ENCODE measurements around the gene MYBPHL. TPM values are rescaled to one million over a fixed set of nuclear protein-coding genes. Genes with fewer than 3 reads are reported as not detected.

Gene MYBPHL
- 0.07 TPM in 1 of 2 replicates, not detected in the other for polyA plus RNA-seq (2012; rRNA removed)
- 0.03 and 0.04 TPM in 2 replicates for polyA plus RNA-seq (2012; cell fraction: cytosol; rRNA removed)
- 0.06 and 0.63 TPM in 2 replicates for polyA plus RNA-seq (2012; cell fraction: nucleus; rRNA removed)

DNA sequence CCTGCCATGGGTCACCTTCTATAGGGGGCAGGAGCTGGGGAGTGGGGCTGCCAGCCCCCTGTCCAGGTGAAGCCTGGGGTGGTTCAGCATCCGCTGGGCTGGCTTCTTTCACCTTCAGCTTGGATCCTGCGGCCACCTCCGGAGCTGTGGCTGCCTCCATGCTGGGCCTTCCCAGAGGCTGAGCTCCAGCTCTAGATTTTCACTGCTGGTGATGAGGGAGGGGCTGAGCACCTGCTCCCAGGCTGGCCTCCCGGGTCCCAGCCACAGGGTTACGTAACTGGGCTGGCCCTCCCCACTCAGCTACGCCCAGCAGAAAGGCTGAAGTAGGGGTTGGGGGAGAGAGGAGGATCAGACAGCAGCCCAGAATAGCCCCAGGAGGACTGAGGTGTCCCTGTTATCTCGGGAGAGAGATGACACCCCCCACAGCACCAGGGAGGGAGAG is at the start of gene MYBPHL:
Gene MYBPHL (minus strand): TSS at position 180 of the 442 bp plus-strand sequence. CDS start 20 bp downstream, at position 160.
- H3K4me1 ChIP-seq (ENCODE audit: control insufficient read depth in 1 of 2, insufficient read depth in 2 of 2, low read depth in 1 of 2, low read length in 1 of 2), result peaks cover 0 to 3% of the 10 kb centered on the region in 2 experiments; a peak in 1 of 4 replicates
- H3K9me3 ChIP-seq, result no peaks in the 10 kb centered on the region
- no peak for DNase-seq
- no peak within 1 kb of the TSS for H2AFZ ChIP-seq (ENCODE audit: low read depth)
- H3K27ac ChIP-seq (ENCODE audit: low read depth in 2 of 2, low read length in 1 of 2), result no peak within 1 kb of the TSS
- no peaks in the 10 kb centered on the region for H3K9me2 ChIP-seq
- no peaks in the 10 kb centered on the region for H4K20me1 ChIP-seq (ENCODE audit: insufficient read depth)
- H3F3A ChIP-seq (replicated peaks; ENCODE audit: insufficient read depth), result no peaks in the 10 kb centered on the region
- H3K4me3 ChIP-seq (ENCODE audit: low read depth in 2 of 2, low read length in 1 of 2), result no peak within 1 kb of the TSS
- peaks cover 0 to 10% of the 10 kb centered on the region in 2 experiments for H3K36me3 ChIP-seq (replicated peaks in 1 of 2; ENCODE audit: control insufficient read depth in 1 of 2, insufficient read depth in 2 of 2, low read length in 1 of 2)
- no peaks in the 10 kb centered on the region for H3K79me2 ChIP-seq (ENCODE audit: insufficient read depth)
- H3K27me3 ChIP-seq (ENCODE audit: insufficient read depth), result no peaks in the 10 kb centered on the region
- TF ChIP-seq TEAD4 (IDR thresholded peaks at IDR 0.05; ENCODE audit: borderline replicate concordance, insufficient read depth) (no peak), GABPA (IDR thresholded peaks at IDR 0.05; ENCODE audit: low read depth) (no peak), NRF1 (IDR thresholded peaks at IDR 0.05; ENCODE audit: low read depth, low read length) (no peak), IRF3 (IDR thresholded peaks at IDR 0.05; ENCODE audit: low read depth, low read length) (no peak), EP300 (IDR thresholded peaks at IDR 0.05; ENCODE audit: borderline replicate concordance in 1 of 2, low read depth in 1 of 2, low read length in 1 of 2) (no peak), GATA2 (CRISPR knock-in tag; IDR thresholded peaks at IDR 0.05) (no peak), FOXM1 (IDR thresholded peaks at IDR 0.05; ENCODE audit: low read depth) (no peak)
- TF ChIP-seq, protein P1, sequence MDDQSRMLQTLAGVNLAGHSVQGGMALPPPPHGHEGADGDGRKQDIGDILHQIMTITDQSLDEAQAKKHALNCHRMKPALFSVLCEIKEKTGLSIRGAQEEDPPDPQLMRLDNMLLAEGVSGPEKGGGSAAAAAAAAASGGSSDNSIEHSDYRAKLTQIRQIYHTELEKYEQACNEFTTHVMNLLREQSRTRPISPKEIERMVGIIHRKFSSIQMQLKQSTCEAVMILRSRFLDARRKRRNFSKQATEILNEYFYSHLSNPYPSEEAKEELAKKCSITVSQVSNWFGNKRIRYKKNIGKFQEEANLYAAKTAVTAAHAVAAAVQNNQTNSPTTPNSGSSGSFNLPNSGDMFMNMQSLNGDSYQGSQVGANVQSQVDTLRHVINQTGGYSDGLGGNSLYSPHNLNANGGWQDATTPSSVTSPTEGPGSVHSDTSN (IDR thresholded peaks at IDR 0.05), result no peak
- TF ChIP-seq, protein P2, sequence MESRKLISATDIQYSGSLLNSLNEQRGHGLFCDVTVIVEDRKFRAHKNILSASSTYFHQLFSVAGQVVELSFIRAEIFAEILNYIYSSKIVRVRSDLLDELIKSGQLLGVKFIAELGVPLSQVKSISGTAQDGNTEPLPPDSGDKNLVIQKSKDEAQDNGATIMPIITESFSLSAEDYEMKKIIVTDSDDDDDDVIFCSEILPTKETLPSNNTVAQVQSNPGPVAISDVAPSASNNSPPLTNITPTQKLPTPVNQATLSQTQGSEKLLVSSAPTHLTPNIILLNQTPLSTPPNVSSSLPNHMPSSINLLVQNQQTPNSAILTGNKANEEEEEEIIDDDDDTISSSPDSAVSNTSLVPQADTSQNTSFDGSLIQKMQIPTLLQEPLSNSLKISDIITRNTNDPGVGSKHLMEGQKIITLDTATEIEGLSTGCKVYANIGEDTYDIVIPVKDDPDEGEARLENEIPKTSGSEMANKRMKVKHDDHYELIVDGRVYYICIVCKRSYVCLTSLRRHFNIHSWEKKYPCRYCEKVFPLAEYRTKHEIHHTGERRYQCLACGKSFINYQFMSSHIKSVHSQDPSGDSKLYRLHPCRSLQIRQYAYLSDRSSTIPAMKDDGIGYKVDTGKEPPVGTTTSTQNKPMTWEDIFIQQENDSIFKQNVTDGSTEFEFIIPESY (IDR thresholded peaks at IDR 0.05; ENCODE audit: borderline replicate concordance, low read depth), result no peak
- TF ChIP-seq, protein P3, sequence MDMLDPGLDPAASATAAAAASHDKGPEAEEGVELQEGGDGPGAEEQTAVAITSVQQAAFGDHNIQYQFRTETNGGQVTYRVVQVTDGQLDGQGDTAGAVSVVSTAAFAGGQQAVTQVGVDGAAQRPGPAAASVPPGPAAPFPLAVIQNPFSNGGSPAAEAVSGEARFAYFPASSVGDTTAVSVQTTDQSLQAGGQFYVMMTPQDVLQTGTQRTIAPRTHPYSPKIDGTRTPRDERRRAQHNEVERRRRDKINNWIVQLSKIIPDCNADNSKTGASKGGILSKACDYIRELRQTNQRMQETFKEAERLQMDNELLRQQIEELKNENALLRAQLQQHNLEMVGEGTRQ (IDR thresholded peaks at IDR 0.05; ENCODE audit: borderline replicate concordance, low read depth, low read length), result no peak
- TF ChIP-seq, protein P4, sequence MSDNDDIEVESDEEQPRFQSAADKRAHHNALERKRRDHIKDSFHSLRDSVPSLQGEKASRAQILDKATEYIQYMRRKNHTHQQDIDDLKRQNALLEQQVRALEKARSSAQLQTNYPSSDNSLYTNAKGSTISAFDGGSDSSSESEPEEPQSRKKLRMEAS (IDR thresholded peaks at IDR 0.05; ENCODE audit: low read depth), result no peak
- H3K4me2 ChIP-seq, result no peak within 1 kb of the TSS
- H3K9ac ChIP-seq, result no peak within 1 kb of the TSS
- WGBS (ENCODE audit: low lambda C conversion rate), result 80% methylated on average over 2 of the region's 7 CpGs
- ChIA-PET CTCF (interaction anchor here (0.8 to 2.7 kb wide), 4 partner anchors 14 to 92 kb away, joined by 3 to 13 read pairs (median 4); partner anchors contain the start of gene SORT1), POLR2A (no interaction called here)
